H1 (cell line): ENCODE results near the gene CAPS2. TPM values are rescaled to one million over a fixed set of nuclear protein-coding genes. Genes with fewer than 3 reads are reported as not detected.

ENCODE experiments used
- CTCF ChIA-PET: fragments of 300-600 bp; sonication (Branson Sonifier 250); formaldehyde crosslinking; loops from one replicate; lab custom pipeline; 2021; ENCODE audit not compliant: partially characterized antibody; lab: Charles Lee
- POLR2A ChIA-PET: fragments of 300-600 bp; sonication (Branson Sonifier 250); formaldehyde crosslinking; loops from one replicate; lab custom pipeline; 2021; ENCODE audit warnings: inconsistent platforms; ENCODE audit not compliant: partially characterized antibody; lab: Charles Lee
- DNase-seq, 2 experiments: peaks; one replicate each; pipeline versions ENCODE4 v3.0.0 to v3.0.0-alpha.2; 2010 to 2022; ENCODE audit warnings: low spot score in 2 of 2, low read depth in 1 of 2, mixed read lengths in 1 of 2
- FAIRE-seq: peaks from 2 replicates; lab custom pipeline; 2011; peaks lifted over from hg19 to GRCh38; lab: Jason Lieb, UNC
- H2AFZ ChIP-seq: 2 replicates; pipeline ENCODE4 v1.8.1; 2012; ENCODE audit warnings: low read length, inconsistent platforms
- H2AK5ac ChIP-seq: 2 replicates; pipeline ENCODE4 v1.6.1; 2013; ENCODE audit warnings: low read depth, low read length
- H2BK120ac ChIP-seq: replicated peaks from 2 replicates; pipeline ENCODE3; 2013; ENCODE audit warnings: low read depth, low read length, inconsistent platforms
- H2BK12ac ChIP-seq: 2 replicates; pipeline ENCODE4 v1.6.1; 2013; ENCODE audit warnings: low read depth, low read length
- H2BK15ac ChIP-seq: 2 replicates; pipeline ENCODE4 v1.6.1; 2013; ENCODE audit warnings: low read length
- H2BK20ac ChIP-seq: 2 replicates; pipeline ENCODE4 v1.6.1; 2013; ENCODE audit warnings: low read length
- H2BK5ac ChIP-seq: 2 replicates; pipeline ENCODE4 v1.6.1; 2013; ENCODE audit warnings: low read depth, low read length
- H3K14ac ChIP-seq: 2 replicates; pipeline ENCODE4 v1.6.1; 2013; ENCODE audit warnings: inconsistent platforms; ENCODE audit not compliant: insufficient read length
- H3K18ac ChIP-seq: 2 replicates; pipeline ENCODE4 v1.6.1; 2013; ENCODE audit warnings: low read length; ENCODE audit errors: extremely low read depth
- H3K23ac ChIP-seq: 2 replicates; pipeline ENCODE4 v1.6.1; 2013; ENCODE audit warnings: inconsistent platforms; ENCODE audit not compliant: insufficient read length
- H3K23me2 ChIP-seq: 2 replicates; pipeline ENCODE4 v1.6.1; 2013; ENCODE audit warnings: low read depth, low read length
- H3K27ac ChIP-seq: 2 replicates; pipeline ENCODE4 v1.6.1; 2011; ENCODE audit warnings: low read depth, low read length, inconsistent platforms
- H3K27me3 ChIP-seq, 4 experiments: replicated peaks in 1 of 4; 1 replicate in 1 of 4; 2 replicates in 3 of 4; pipeline versions ENCODE4 v1.6.1 to v1.8.1; 2011 to 2013; ENCODE audit warnings: low read length in 3 of 4, mild to moderate bottlenecking in 3 of 4, inconsistent platforms in 2 of 4, mixed read lengths in 2 of 4, moderate library complexity in 1 of 4; ENCODE audit not compliant: control insufficient read depth in 3 of 4, insufficient read depth in 3 of 4; ENCODE audit errors: extremely low read depth in 1 of 4
- H3K36me3 ChIP-seq, 4 experiments: 2 replicates each; pipeline versions ENCODE4 v1.6.1 to v1.8.1; 2011 to 2013; ENCODE audit warnings: mild to moderate bottlenecking in 4 of 4, low read length in 3 of 4, moderate library complexity in 2 of 4, control low read depth in 1 of 4, inconsistent platforms in 1 of 4; ENCODE audit not compliant: insufficient read depth in 4 of 4, control insufficient read depth in 2 of 4
- H3K4ac ChIP-seq: replicated peaks from 2 replicates; pipeline ENCODE3; 2013; ENCODE audit warnings: low read length, low read depth, mixed read lengths, inconsistent platforms; ENCODE audit not compliant: insufficient read length
- H3K4me1 ChIP-seq, 4 experiments: replicated peaks in 1 of 4; 1 replicate in 1 of 4; 2 replicates in 3 of 4; pipeline versions ENCODE4 v1.6.1 to v1.8.1; 2011 to 2013; ENCODE audit warnings: low read length in 3 of 4, inconsistent platforms in 2 of 4, mixed read lengths in 1 of 4; ENCODE audit not compliant: insufficient read depth in 4 of 4, control insufficient read depth in 3 of 4
- H3K4me2 ChIP-seq, 2 experiments: 2 replicates each; pipeline versions ENCODE4 v1.6.1 to v1.8.1; 2011 to 2013; ENCODE audit warnings: low read depth in 2 of 2, low read length in 2 of 2, control low read depth in 1 of 2, inconsistent platforms in 1 of 2, mild to moderate bottlenecking in 1 of 2; ENCODE audit not compliant: insufficient read depth in 1 of 2
- H3K4me3 ChIP-seq, 4 experiments: fragments of 200-600, 300-600 bp in 1 of 4; sonication (generic), shearing (Covaris generic), sonication (Bioruptor Twin) in 1 of 4; 2 replicates each; pipeline versions ENCODE4 v1.5.1 to v1.8.1; 2011 to 2016; ENCODE audit warnings: low read length in 4 of 4, low read depth in 3 of 4, control low read depth in 2 of 4, inconsistent platforms in 2 of 4, mild to moderate bottlenecking in 2 of 4, mixed read lengths in 1 of 4, moderate library complexity in 1 of 4; ENCODE audit not compliant: insufficient read depth in 2 of 4; ENCODE audit errors: extremely low read depth in 1 of 4
- H3K56ac ChIP-seq: replicated peaks from 2 replicates; pipeline ENCODE3; 2013; ENCODE audit warnings: low read depth, mild to moderate bottlenecking, mixed read lengths, low read length, inconsistent platforms; ENCODE audit not compliant: insufficient read length
- H3K79me1 ChIP-seq: 2 replicates; pipeline ENCODE4 v1.6.1; 2013; ENCODE audit warnings: low read depth, low read length, control low read depth
- H3K79me2 ChIP-seq, 2 experiments: 2 replicates each; pipeline versions ENCODE4 v1.6.1 to v1.8.1; 2012 to 2013; ENCODE audit warnings: low read length in 2 of 2, mild to moderate bottlenecking in 2 of 2, inconsistent platforms in 1 of 2; ENCODE audit not compliant: insufficient read depth in 2 of 2, control insufficient read depth in 1 of 2
- H3K9ac ChIP-seq, 4 experiments: replicated peaks in 1 of 4; 1 replicate in 1 of 4; 2 replicates in 3 of 4; pipeline versions ENCODE4 v1.6.1 to v1.8.1; 2011 to 2013; ENCODE audit warnings: low read depth in 3 of 4, low read length in 3 of 4, control low read depth in 2 of 4, mild to moderate bottlenecking in 2 of 4, moderate library complexity in 2 of 4, inconsistent platforms in 1 of 4; ENCODE audit errors: extremely low read depth in 1 of 4
- H3K9me3 ChIP-seq, 2 experiments: 2 replicates each; pipeline versions ENCODE4 v1.6.1 to v1.8.1; 2012 to 2013; ENCODE audit warnings: mild to moderate bottlenecking in 2 of 2, moderate library complexity in 2 of 2, control low read depth in 1 of 2, inconsistent platforms in 1 of 2, low read depth in 1 of 2, low read length in 1 of 2, mixed read lengths in 1 of 2; ENCODE audit not compliant: insufficient read depth in 2 of 2
- H4K20me1 ChIP-seq, 2 experiments: replicated peaks in 1 of 2; 2 replicates each; pipeline versions ENCODE3 to v1.8.1; 2011 to 2013; ENCODE audit warnings: inconsistent platforms in 2 of 2, low read length in 2 of 2, mild to moderate bottlenecking in 1 of 2; ENCODE audit not compliant: insufficient read depth in 2 of 2, control insufficient read depth in 1 of 2
- H4K5ac ChIP-seq: 2 replicates; pipeline ENCODE4 v1.6.1; 2013; ENCODE audit warnings: low read length, low read depth, mixed read lengths, inconsistent platforms; ENCODE audit not compliant: insufficient read length
- H4K8ac ChIP-seq: 2 replicates; pipeline ENCODE4 v1.8.0; 2013; ENCODE audit warnings: mild to moderate bottlenecking, moderate library complexity, low read length, inconsistent platforms; ENCODE audit not compliant: insufficient read depth; ENCODE audit errors: extremely low read depth
- H4K91ac ChIP-seq: replicated peaks from 2 replicates; pipeline ENCODE3; 2013; ENCODE audit warnings: low read length, mixed read lengths, inconsistent platforms; ENCODE audit not compliant: insufficient read length
- BCL11A ChIP-seq, 2 experiments: IDR thresholded peaks; one replicate each; pipeline ENCODE4 v1.6.1; 2011; ENCODE audit warnings: low read depth in 2 of 2, low read length in 2 of 2, mild to moderate bottlenecking in 2 of 2
- CTBP2 ChIP-seq: IDR thresholded peaks from 2 replicates; pipeline ENCODE4 v1.7.0; 2011; ENCODE audit warnings: borderline replicate concordance, mild to moderate bottlenecking, moderate library complexity, mixed read lengths, low read length; ENCODE audit not compliant: insufficient read depth, insufficient read length
- WGBS, 2 experiments: shearing (Covaris generic) in 1 of 2; methylation state at CpG; one replicate each; pipeline versions ENCODE4 v1.1.6 to v1.1.7; 2013 to 2015; ENCODE audit warnings: low lambda C conversion rate in 2 of 2, mixed read lengths in 2 of 2, inconsistent platforms in 1 of 2, low coverage in 1 of 2, missing lambda C conversion rate in 1 of 2; ENCODE audit not compliant: insufficient replicate concordance in 2 of 2, insufficient coverage in 1 of 2, insufficient read length in 1 of 2; ENCODE audit errors: extremely low coverage in 1 of 2, missing lambda C conversion rate in 1 of 2; 5-methylcytosine and 5-hydroxymethylcytosine counted together
- polyA plus RNA-seq, 7 experiments: library from polyadenylated mRNA; depleted of rRNA in 3 of 7; stranded (reverse) in 5 of 7; unstranded in 2 of 7; fragments of >200 nt in 5 of 7; fragments of 200-250 nt in 2 of 7; gene quantifications; 1 replicate in 5 of 7; 2 replicates in 1 of 7; 4 replicates in 1 of 7; pipeline versions ENCODE4 v1.2.1 to v1.2.3, GENCODE V29; 2011 to 2013; ENCODE audit warnings: missing spikeins in 2 of 7, mixed read lengths in 2 of 7
- total RNA-seq: library from RNA; stranded (reverse); fragmentation: NEBNext Ultra II Directional; extraction: Animal tissue kit (Norgen Biotek cat#: 25700); gene quantifications from 2 replicates; pipeline ENCODE4 v1.2.1, GENCODE V29; 2021
- TF ChIP-seq, protein P1 (sequence below): IDR thresholded peaks from 2 replicates; pipeline ENCODE4 v1.6.1; 2012; ENCODE audit warnings: inconsistent platforms

Gene CAPS2
- total and polyA plus RNA-seq, 2 of the 8 experiments (the other 6 are each of a cell fraction or from before 2014, with no cell fraction given): 2.3 to 3.8 TPM

DNA sequence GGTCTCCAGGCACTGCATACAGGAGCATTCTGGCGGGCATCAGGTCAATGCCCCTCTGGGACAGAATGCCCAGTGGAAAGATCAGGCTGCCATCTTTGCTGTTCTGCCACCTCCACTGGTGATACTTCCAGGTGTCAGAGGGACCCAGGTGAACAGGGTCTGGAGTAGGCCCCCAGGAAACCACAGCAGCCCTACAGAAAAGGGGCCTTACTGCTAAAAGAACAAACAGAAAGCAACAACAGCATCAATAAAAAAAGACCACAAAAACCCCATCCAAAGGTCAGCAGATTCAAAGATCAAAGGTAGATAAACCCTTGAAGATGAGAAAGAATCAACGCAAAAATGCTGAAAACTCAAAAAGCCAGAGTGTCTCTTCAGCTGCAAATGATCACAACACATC is 20.3 kb upstream of the CAPS2 start:
- FAIRE-seq: no peak

More for the DNA sequence above, 20.3 kb upstream of the CAPS2 start:
- Histone ChIP-seq H2BK15ac (no peak overlapping the region), H3K4me2 (no peak overlapping the region), H4K20me1 (no peaks in the 10 kb centered on the region), H3K14ac (no peak overlapping the region), H2BK5ac (no peak overlapping the region), H4K8ac (no peak overlapping the region), H3K4me3 (no peak overlapping the region), H3K36me3 (no peaks in the 10 kb centered on the region), H3K23ac (no peak overlapping the region), H3K23me2 (no peaks in the 10 kb centered on the region), H3K9me3 (peaks cover 0 to 1% of the 10 kb centered on the region in 2 experiments; a peak in 1 of 4 replicates), H2BK12ac (no peak overlapping the region), H3K56ac (no peak overlapping the region), H2AK5ac (no peak overlapping the region), H3K4me1 (no peaks in the 10 kb centered on the region), H3K79me2 (no peaks in the 10 kb centered on the region), H4K91ac (no peak overlapping the region), H3K9ac (no peak overlapping the region), H2AFZ (no peak overlapping the region), H2BK120ac (no peak overlapping the region), H2BK20ac (no peak overlapping the region), H3K27me3 (no peaks in the 10 kb centered on the region), H3K18ac (no peak overlapping the region), H3K79me1 (no peaks in the 10 kb centered on the region), H3K27ac (no peak overlapping the region), H3K4ac (no peak overlapping the region), H4K5ac (no peak overlapping the region)
- no peak for TF ChIP-seq CTBP2
- TF ChIP-seq BCL11A (IDR thresholded peaks at IDR 0.05; ENCODE audit: low read depth in 2 of 2, low read length in 2 of 2): no peak
- TF ChIP-seq, protein P1, sequence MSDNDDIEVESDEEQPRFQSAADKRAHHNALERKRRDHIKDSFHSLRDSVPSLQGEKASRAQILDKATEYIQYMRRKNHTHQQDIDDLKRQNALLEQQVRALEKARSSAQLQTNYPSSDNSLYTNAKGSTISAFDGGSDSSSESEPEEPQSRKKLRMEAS: no peak
- WGBS, 2 experiments: 100% methylated on average over 2 of the region's 2 CpGs; no CpG with 5 or more reads in 1 of the 2 experiments
- DNase-seq: no peak
- CTCF ChIA-PET: interaction anchor here (1.8 kb wide), 1 partner anchor 135 kb away, joined by 7 read pairs; no protein-coding TSS in a partner anchor
- POLR2A ChIA-PET: no interaction called here
